GM06990 (cell line): Measurements from ENCODE around the gene ACOT7.
A peak's percentile ranks its signal among the peaks of the same experiment; 100 is the strongest.

Experiments
- DNase-seq: peaks from one replicate; pipeline ENCODE4 v3.0.0-alpha.2; 2011; ENCODE audit not compliant: insufficient read length; ENCODE audit errors: extremely low read depth
- H3K27me3 ChIP-seq: replicated peaks from 2 replicates; pipeline ENCODE4 v1.6.0; 2011; ENCODE audit warnings: low read length; ENCODE audit not compliant: control insufficient read depth, insufficient read depth
- H3K36me3 ChIP-seq: 2 replicates; pipeline ENCODE4 v1.5.1; 2011; ENCODE audit warnings: low read length; ENCODE audit not compliant: control insufficient read depth, insufficient read depth
- H3K4me3 ChIP-seq: replicated peaks from 2 replicates; pipeline ENCODE4 v1.5.1; 2011; ENCODE audit warnings: low read depth, mild to moderate bottlenecking, control low read depth, low read length
- TF ChIP-seq, protein P1 (sequence below): IDR thresholded peaks from 2 replicates; pipeline ENCODE4 v1.5.1; 2011; ENCODE audit warnings: low read length, control low read depth, mild to moderate bottlenecking, inconsistent platforms; ENCODE audit not compliant: insufficient read depth, poor library complexity, severe bottlenecking

ACOT7 gene

GRCh38 chr1:6419397-6419803 is 25.8 kb upstream of the ACOT7 start:
- H3K27me3 ChIP-seq, result peaks cover 6% of the 10 kb centered on the region
- no peak for DNase-seq
- H3K4me3 ChIP-seq, result peak overlapping the region; percentile 53
- no peaks in the 10 kb centered on the region for H3K36me3 ChIP-seq
- TF ChIP-seq, protein P1, sequence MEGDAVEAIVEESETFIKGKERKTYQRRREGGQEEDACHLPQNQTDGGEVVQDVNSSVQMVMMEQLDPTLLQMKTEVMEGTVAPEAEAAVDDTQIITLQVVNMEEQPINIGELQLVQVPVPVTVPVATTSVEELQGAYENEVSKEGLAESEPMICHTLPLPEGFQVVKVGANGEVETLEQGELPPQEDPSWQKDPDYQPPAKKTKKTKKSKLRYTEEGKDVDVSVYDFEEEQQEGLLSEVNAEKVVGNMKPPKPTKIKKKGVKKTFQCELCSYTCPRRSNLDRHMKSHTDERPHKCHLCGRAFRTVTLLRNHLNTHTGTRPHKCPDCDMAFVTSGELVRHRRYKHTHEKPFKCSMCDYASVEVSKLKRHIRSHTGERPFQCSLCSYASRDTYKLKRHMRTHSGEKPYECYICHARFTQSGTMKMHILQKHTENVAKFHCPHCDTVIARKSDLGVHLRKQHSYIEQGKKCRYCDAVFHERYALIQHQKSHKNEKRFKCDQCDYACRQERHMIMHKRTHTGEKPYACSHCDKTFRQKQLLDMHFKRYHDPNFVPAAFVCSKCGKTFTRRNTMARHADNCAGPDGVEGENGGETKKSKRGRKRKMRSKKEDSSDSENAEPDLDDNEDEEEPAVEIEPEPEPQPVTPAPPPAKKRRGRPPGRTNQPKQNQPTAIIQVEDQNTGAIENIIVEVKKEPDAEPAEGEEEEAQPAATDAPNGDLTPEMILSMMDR, result no peak

DNA sequence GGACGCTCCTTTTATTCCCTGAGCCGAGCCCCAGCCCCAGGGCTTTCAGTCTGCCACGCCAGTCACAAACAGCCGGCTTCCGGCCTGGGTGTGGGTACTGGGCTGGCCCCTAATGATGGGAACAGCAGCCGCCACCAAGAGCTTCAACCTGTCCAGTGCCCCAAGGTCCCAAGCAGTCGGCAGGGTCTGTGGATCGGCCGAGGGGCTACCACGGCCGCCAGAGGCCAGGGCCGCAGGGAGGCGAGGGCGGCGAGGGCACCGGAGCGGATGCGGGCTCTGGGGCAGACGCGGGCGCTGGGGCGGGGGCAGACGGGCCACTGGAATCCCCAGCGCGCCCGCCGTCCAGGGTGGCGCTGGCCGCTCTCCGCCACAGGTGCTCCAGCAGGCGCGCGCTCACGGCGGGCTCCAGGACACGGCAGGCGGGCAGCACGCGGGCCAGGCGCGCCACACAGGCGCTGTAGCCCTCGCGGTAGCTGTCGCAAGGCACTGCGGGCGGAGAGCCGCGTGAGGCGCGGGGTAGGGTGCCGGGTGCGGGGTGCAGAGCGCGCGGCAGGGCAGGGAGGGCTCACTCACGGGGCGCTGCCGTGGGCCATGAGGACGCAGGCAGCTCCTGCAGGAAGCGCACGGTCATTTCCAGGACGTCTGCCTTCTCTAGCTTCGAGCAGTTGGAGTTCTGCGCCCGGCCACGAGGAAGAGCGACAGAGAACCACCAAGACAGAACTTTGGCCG is 25.3 kb upstream of the ACOT7 start:
- H3K4me3 ChIP-seq, result no peak overlapping the region; the same call in 1 of the 2 replicates
- DNase-seq, result no peak

GRCh38 chr1:6417961-6418667 is 24.5 kb upstream of the ACOT7 start:
- TF ChIP-seq, protein P1, result no peak
- Histone ChIP-seq H3K36me3 (no peaks in the 10 kb centered on the region), H3K27me3 (peaks cover 6% of the 10 kb centered on the region), H3K4me3 (no peak overlapping the region)
- no peak for DNase-seq

More for the DNA sequence above, 25.3 kb upstream of the ACOT7 start:
- TF ChIP-seq, protein P1, result no peak
- Histone ChIP-seq H3K27me3 (peaks cover 6% of the 10 kb centered on the region), H3K36me3 (no peaks in the 10 kb centered on the region)

DNA sequence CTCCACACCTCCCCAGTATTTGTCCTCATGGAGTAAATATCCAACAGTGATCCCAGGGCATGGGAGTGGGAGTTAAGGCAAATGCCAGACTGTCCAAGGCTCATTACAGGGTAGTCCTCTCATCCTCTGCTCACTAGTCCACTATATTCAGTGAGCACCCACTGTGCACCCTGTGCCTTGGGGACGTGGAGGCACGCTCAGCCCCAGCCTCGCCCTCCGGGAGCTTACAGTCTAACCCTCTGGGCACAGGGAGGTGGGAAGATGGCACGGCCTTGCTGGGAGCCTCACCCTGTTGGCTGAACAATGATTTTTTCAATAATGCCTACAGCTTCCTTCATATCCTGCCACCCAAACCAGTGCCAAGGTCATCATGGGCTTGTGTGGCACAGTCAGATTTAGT is 23.3 kb upstream of the ACOT7 start:
- no peaks in the 10 kb centered on the region for H3K36me3 ChIP-seq
- TF ChIP-seq, protein P1, result no peak
- peaks cover 6% of the 10 kb centered on the region for H3K27me3 ChIP-seq
- H3K4me3 ChIP-seq, result no peak overlapping the region
- no peak for DNase-seq

DNA sequence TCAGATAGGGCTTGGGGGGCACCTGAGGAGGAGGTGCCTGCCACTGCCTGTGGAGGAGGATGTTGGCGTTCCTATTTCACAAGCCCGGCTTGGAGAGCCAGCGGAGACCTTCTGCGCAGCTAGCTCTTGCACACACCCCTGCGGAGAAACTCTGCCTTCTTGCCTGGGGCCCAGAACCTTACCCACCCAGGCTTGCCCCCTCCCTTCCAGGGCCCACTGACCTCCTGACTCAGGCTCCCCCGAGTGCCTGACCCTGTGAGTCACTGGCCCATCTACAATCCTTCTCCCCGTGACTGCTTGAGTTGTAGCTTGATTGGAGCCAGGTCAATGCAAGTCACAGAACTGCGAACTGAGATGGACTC is 22.7 kb upstream of the ACOT7 start:
- Histone ChIP-seq H3K27me3 (peaks cover 4% of the 10 kb centered on the region), H3K36me3 (no peaks in the 10 kb centered on the region), H3K4me3 (no peak overlapping the region)
- no peak for DNase-seq
- TF ChIP-seq, protein P1, result no peak
